Measurements from ENCODE around the gene ABCA4. TPM values are rescaled to one million over a fixed set of nuclear protein-coding genes. Genes with fewer than 3 reads are reported as not detected.

ABCA4 gene
- total RNA-seq, 1 experiment from 2014 or later, result 0.09 TPM

DNA sequence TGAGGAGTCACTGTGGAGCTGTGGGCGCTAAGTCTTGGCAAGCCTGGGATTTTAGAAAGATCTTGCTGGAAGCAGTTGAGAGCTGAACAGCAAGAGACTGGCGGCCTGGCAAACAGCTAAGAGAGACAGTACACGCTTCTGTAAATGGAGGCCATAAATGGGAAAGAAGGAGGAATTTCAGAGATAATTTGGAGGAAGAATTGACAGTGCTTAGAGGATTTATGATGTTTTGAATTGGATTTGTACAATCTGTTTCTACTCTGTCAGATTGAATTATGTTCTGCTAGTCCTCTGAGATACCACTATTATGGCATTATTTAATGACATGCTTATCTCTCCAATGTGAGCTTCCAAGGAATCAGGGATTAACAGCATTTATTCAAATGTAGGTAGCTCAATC, 50.1 kb downstream of the ABCA4 start:
- Mint-ChIP-seq H3K36me3 (no peaks in the 10 kb centered on the region), H3K4me1 (peaks cover 11% of the 10 kb centered on the region), H3K27ac (no peak overlapping the region), H3K9me3 (no peaks in the 10 kb centered on the region), H3K27me3 (ENCODE audit: low read depth) (peaks cover 92% of the 10 kb centered on the region), H3K4me3 (no peak overlapping the region)
- TF ChIP-seq NR1H2 (CRISPR knock-in tag; IDR thresholded peaks at IDR 0.05) (no peak), CDX4 (CRISPR knock-in tag; IDR thresholded peaks at IDR 0.05; ENCODE audit: borderline replicate concordance) (no peak), ZNF219 (CRISPR knock-in tag; IDR thresholded peaks at IDR 0.05; ENCODE audit: borderline replicate concordance) (no peak), NFATC4 (CRISPR knock-in tag; IDR thresholded peaks at IDR 0.05) (no peak), ZNF138 (CRISPR knock-in tag; conservative IDR thresholded peaks at IDR 0.05) (no peak), GRHL2 (CRISPR knock-in tag; IDR thresholded peaks at IDR 0.05; ENCODE audit: insufficient replicate concordance, severe bottlenecking) (no peak), EMX1 (CRISPR knock-in tag; IDR thresholded peaks at IDR 0.05) (no peak), RELA (CRISPR knock-in tag; IDR thresholded peaks at IDR 0.05; ENCODE audit: borderline replicate concordance) (no peak), ZNF317 (CRISPR knock-in tag; IDR thresholded peaks at IDR 0.05; ENCODE audit: borderline replicate concordance, low read depth) (no peak)
- TF ChIP-seq, protein P1, sequence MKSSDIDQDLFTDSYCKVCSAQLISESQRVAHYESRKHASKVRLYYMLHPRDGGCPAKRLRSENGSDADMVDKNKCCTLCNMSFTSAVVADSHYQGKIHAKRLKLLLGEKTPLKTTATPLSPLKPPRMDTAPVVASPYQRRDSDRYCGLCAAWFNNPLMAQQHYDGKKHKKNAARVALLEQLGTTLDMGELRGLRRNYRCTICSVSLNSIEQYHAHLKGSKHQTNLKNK (CRISPR knock-in tag; IDR thresholded peaks at IDR 0.05), result no peak
- ChIA-PET POLR2A (interaction anchor here (0.6 kb wide), 1 partner anchor 205 kb away, joined by 7 read pairs; no protein-coding TSS in a partner anchor), CTCF (interaction anchor here (1.2 to 1.4 kb wide), 3 partner anchors 9 to 265 kb away, joined by 4 to 7 read pairs (median 6); no protein-coding TSS in a partner anchor)
- ATAC-seq (no peak), DNase-seq (ENCODE audit: low spot score) (no peak)

GRCh38 chr1:94069919-94070285, 51.0 kb downstream of the ABCA4 start:
- Mint-ChIP-seq H3K36me3 (no peaks in the 10 kb centered on the region), H3K9me3 (no peaks in the 10 kb centered on the region), H3K4me1 (peaks cover 11% of the 10 kb centered on the region), H3K27ac (no peak overlapping the region), H3K27me3 (ENCODE audit: low read depth) (peaks cover 98% of the 10 kb centered on the region), H3K4me3 (no peak overlapping the region)
- no peak for DNase-seq (ENCODE audit: low spot score)
- no peak for ATAC-seq
- ChIA-PET POLR2A (no interaction called here), CTCF (interaction anchor here (1.4 kb wide), 2 partner anchors 8 to 44 kb away, joined by 4 to 7 read pairs; no protein-coding TSS in a partner anchor)
- TF ChIP-seq AFF4 (CRISPR knock-in tag; IDR thresholded peaks at IDR 0.05; ENCODE audit: borderline replicate concordance), result no peak
- TF ChIP-seq, protein P2, sequence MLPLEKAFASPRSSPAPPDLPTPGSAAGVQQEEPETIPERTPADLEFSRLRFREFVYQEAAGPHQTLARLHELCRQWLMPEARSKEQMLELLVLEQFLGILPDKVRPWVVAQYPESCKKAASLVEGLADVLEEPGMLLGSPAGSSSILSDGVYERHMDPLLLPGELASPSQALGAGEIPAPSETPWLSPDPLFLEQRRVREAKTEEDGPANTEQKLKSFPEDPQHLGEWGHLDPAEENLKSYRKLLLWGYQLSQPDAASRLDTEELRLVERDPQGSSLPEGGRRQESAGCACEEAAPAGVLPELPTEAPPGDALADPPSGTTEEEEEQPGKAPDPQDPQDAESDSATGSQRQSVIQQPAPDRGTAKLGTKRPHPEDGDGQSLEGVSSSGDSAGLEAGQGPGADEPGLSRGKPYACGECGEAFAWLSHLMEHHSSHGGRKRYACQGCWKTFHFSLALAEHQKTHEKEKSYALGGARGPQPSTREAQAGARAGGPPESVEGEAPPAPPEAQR (CRISPR knock-in tag; IDR thresholded peaks at IDR 0.05), result no peak
- TF ChIP-seq ZNF263 (CRISPR knock-in tag; IDR thresholded peaks at IDR 0.05; ENCODE audit: low read depth), result no peak
- no peak for TF ChIP-seq ZNF396 (CRISPR knock-in tag; IDR thresholded peaks at IDR 0.05; ENCODE audit: borderline replicate concordance)
- TF ChIP-seq, protein P3, sequence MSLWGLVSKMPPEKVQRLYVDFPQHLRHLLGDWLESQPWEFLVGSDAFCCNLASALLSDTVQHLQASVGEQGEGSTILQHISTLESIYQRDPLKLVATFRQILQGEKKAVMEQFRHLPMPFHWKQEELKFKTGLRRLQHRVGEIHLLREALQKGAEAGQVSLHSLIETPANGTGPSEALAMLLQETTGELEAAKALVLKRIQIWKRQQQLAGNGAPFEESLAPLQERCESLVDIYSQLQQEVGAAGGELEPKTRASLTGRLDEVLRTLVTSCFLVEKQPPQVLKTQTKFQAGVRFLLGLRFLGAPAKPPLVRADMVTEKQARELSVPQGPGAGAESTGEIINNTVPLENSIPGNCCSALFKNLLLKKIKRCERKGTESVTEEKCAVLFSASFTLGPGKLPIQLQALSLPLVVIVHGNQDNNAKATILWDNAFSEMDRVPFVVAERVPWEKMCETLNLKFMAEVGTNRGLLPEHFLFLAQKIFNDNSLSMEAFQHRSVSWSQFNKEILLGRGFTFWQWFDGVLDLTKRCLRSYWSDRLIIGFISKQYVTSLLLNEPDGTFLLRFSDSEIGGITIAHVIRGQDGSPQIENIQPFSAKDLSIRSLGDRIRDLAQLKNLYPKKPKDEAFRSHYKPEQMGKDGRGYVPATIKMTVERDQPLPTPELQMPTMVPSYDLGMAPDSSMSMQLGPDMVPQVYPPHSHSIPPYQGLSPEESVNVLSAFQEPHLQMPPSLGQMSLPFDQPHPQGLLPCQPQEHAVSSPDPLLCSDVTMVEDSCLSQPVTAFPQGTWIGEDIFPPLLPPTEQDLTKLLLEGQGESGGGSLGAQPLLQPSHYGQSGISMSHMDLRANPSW (CRISPR knock-in tag; conservative IDR thresholded peaks at IDR 0.05; ENCODE audit: low read depth), result no peak
- no peak for TF ChIP-seq ZNF671 (CRISPR knock-in tag; IDR thresholded peaks at IDR 0.05)
- TF ChIP-seq HMGA2 (CRISPR knock-in tag; IDR thresholded peaks at IDR 0.05), result no peak
- no peak for TF ChIP-seq JUN (CRISPR knock-in tag; IDR thresholded peaks at IDR 0.05)

Data from WTC11 (cell line).